ENCODE results near the gene OPN4.
"Not testable (repeated sequence)": the region's sequence is repeated elsewhere in the genome, so short reads cannot be mapped to it uniquely, and the experiment has no call there.

OPN4 gene

GRCh38 chr10:86636311-86636710 is 18.0 kb upstream of the OPN4 start:
- TF ChIP-seq CTCF (conservative IDR thresholded peaks at IDR 0.05; ENCODE audit: low read depth): no peak
- ChIA-PET CTCF (interaction anchor here (0.5 to 0.7 kb wide), 3 partner anchors 34 to 1267 kb away, joined by 3 read pairs; no protein-coding TSS in a partner anchor), POLR2A (ENCODE audit: low non-redundant PET) (no interaction called here)
- no peak for DNase-seq (ENCODE audit: low spot score)
- peak overlapping the region; percentile 72 for H3K27ac ChIP-seq

GRCh38 chr10:86642021-86642420 is 12.3 kb upstream of the OPN4 start:
- no peak for DNase-seq (ENCODE audit: low spot score)
- ChIA-PET POLR2A (ENCODE audit: low non-redundant PET) (no interaction called here), CTCF (interaction anchor here (0.6 to 1.8 kb wide), 4 partner anchors 8 to 101 kb away, joined by 3 to 8 read pairs (median 4); no protein-coding TSS in a partner anchor)
- TF ChIP-seq CTCF (conservative IDR thresholded peaks at IDR 0.05; ENCODE audit: low read depth): no peak
- H3K27ac ChIP-seq: no peak overlapping the region

DNA sequence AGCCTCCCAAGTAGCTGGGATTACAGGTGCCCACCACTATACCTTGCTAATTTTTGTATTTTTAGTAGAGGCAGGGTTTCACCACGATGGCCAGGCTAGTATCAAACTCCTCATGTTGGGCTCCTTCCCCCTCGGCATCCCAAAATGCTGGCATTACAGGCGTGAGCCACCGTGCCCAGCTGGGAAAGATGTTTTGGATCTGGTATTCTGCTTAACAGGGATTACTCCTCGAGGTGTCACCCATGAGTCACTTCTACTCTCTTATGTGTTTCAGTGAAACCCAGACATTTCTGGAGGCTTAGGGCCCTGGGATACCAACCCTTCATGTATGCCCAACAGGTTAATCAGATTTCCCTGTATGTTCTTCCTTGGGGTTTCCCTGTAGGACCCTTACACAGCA is 11.8 kb upstream of the OPN4 start:
- ChIA-PET CTCF (interaction anchor here (0.6 to 1.8 kb wide), 2 partner anchors 9 to 17 kb away, joined by 3 to 5 read pairs; no protein-coding TSS in a partner anchor), POLR2A (ENCODE audit: low non-redundant PET) (no interaction called here)
- no peak overlapping the region for H3K27ac ChIP-seq
- peak; percentile 68 for DNase-seq (ENCODE audit: low spot score)
- TF ChIP-seq CTCF (conservative IDR thresholded peaks at IDR 0.05; ENCODE audit: low read depth): no peak

DNA sequence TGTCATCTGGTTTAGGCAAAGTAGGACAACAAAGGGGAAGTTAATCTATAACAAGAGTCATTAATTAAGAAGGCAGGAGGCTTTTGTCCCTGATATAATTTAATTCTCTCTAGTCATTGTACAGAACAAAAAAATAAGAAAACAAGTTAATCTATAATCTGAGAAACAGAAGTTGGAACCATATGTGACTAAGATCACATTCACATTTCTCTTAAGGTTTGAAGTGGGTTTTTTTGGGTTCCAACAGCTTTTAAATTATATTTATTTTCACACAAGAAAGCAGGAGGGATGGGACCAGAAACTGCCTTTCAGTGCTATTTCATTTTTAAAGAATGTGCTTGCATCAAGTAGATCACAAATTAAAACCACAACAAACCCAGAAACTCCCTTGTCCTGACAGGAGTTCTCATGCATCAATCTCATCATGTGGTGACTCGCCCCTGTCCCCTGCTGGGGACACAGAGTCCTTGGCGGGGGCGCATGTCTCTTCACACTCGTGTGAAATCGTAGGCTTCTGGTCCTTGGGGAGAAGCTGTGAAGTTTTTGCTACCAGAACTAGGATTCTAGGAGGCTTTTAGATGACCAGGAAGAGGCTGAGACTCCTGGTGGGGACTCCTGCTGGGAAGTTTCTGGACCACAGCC is 10.1 kb upstream of the OPN4 start:
- peak overlapping the region; percentile 52 for H3K27ac ChIP-seq
- CTCF ChIA-PET: interaction anchor here (0.6 to 1.4 kb wide), 6 partner anchors 15 to 244 kb away, joined by 3 to 5 read pairs (median 4); no protein-coding TSS in a partner anchor
- no peak for TF ChIP-seq CTCF (conservative IDR thresholded peaks at IDR 0.05; ENCODE audit: low read depth)
- no peak for DNase-seq (ENCODE audit: low spot score)
- POLR2A ChIA-PET (ENCODE audit: low non-redundant PET): no interaction called here

DNA sequence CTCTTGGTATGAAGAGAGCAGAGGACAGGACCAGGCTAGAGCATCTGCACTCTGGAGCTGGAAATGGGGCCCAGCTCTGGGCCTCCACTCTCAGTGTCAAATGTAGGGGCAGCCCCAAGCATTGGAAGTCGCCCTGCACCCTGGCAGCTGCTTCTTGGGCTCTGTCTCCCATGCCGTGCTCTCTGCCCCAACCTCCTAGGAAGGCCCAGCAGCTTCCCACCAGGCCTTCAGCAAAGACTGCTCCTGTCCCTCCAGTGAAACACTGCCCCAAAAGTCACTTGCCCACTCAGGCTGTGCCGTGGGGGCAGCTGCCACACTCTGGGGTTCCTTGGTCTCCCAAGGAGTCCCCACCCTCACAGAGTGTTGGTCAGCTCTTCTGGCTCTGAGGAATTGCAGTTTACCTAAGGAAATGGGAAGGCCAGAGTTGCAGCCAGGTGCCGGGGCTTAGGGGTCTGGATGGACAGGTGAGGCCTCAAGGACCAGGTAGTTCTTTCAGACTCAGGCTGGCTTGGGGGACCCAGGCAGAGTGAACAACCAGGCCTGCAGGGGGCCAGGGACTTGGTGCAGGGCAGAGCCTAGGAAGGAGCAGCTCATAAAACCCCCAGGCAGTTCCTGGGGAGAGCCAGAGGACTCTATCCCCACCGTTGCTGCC is 9.4 kb upstream of the OPN4 start:
- no peak for DNase-seq (ENCODE audit: low spot score)
- ChIA-PET CTCF (interaction anchor here (0.6 to 1.4 kb wide), 6 partner anchors 15 to 245 kb away, joined by 3 to 5 read pairs (median 4); no protein-coding TSS in a partner anchor), POLR2A (ENCODE audit: low non-redundant PET) (no interaction called here)
- H3K27ac ChIP-seq: peak overlapping the region; percentile 52
- no peak for TF ChIP-seq CTCF (conservative IDR thresholded peaks at IDR 0.05; ENCODE audit: low read depth)

- DNase-seq (ENCODE audit: low spot score); CTCF ChIA-PET; H3K27ac ChIP-seq; POLR2A ChIA-PET (ENCODE audit: low non-redundant PET): not testable (repeated sequence)
These were observed 8.7 kb upstream of the OPN4 start for GRCh38 chr10:86645621-86646165.

- TF ChIP-seq CTCF (conservative IDR thresholded peaks at IDR 0.05; ENCODE audit: low read depth): no peak
- CTCF ChIA-PET: no interaction called here
- DNase-seq (ENCODE audit: low spot score): no peak
- peak overlapping the region; percentile 84 for H3K27ac ChIP-seq
- POLR2A ChIA-PET (ENCODE audit: low non-redundant PET): no interaction called here
These were observed 7.8 kb upstream of the OPN4 start for GRCh38 chr10:86646532-86646931.

All from RWPE1 (cell line).